Measurements from ENCODE around the gene NOL11.
"Not testable (repeated sequence)": the region's sequence is repeated elsewhere in the genome, so short reads cannot be mapped to it uniquely, and the experiment has no call there.

The NOL11 gene

GRCh38 chr17:67711916-67712315, 5.8 kb upstream of the NOL11 start:
- no peak for DNase-seq

DNA sequence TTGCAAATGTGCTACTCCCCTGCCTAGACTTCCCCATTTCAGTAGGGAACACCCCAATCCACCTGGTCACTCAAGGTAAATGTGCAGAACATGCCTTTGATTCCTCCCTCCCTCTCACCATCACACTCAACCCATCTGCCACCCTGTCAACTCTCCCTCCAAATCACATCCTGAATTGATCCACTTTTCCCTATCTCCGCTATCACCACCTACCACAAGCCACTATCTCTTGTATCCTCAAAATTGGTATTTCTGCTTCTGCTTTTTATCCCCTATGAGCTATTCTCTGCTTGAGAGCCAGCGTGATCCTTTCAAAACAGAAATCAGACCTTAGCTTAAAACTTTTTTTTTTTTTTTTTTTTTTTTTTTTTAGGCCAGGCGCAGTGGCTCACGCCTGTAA, 5.4 kb upstream of the NOL11 start:
- DNase-seq = no peak

DNA sequence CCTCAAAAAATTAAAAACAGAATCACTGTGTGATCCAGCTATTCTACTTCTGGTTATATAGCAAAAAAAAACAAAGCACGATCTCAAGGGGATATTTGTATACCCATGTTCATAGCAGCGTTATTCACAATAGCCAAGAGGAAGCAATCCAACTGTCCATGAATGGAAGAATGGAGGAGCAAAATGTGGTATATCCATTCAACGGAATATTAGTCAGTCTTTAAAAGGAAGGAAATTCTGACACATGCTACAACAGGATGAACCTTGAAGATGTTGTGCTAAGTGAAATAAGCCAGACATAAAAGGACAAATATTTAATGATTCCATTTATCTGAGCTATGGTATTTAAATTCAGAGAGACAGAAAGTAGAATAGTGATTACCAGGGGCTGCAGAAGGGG, 4.6 kb upstream of the NOL11 start:
- no peak for DNase-seq

DNA sequence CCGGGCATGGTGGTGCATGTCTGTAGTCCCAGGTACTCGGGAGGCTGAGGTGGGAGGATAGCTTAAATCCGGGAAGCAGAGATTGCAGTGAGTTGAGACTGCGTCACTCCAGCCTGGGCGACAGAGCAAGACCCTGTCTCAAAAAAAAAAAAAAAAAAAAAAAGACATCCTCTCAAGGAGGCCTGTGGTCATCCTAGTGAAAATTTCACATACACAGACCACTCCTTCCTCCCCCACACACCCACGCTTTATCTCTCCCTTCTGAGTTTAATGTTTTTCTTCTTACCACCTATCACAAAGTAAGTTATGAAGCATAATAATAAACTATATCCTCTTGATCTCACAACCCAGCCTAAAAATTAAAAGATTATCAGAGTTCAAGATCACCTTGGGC, 1.3 kb upstream of the NOL11 start:
- DNase-seq = no peak

DNA sequence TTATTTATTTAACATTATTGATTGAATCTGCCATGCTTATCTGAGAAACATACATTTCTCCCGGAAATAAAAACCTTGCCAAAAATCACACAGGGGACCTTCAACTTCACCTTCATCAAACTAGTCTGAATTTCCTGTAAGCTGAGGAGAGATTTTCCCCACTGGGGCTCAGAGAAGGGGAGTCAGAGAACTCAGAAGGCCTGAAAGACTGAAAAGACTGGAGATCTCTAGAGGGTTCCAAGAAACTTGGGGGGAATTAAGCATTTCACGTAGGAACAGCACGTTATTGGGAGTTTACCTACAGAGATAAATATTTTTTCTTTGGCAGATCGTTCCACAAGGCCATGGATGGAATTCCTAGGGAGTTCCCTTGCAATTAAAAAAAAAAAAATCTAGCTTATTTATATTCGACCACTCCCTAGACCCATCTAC, 528 bp upstream of the NOL11 start:
- no peak for DNase-seq

- no peak for DNase-seq
Observed at GRCh38 chr17:67718325-67718941, 697 bp downstream of the NOL11 start.

- no peak for DNase-seq
Observed at GRCh38 chr17:67725373-67725791, 7.6 kb downstream of the NOL11 start.

DNA sequence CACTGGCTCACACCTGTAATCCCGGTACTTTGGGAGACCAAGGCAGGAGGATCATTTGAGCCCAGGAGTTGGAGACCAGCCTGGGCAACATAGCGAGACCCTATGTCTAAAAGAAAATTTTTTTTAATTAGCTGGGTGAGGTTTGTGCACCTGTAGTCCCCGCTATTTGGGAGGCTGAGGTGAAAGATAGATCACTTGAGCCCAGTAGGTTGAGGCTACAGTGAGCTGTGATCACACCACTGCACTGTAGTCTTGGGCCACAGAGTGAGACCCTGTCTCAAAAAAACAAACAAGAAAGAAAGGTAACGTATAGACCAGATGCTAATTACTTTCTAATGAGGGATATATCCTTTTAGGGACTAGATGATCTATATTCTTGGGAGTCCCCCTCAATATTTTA, 8.1 kb downstream of the NOL11 start:
- no peak for DNase-seq

DNA sequence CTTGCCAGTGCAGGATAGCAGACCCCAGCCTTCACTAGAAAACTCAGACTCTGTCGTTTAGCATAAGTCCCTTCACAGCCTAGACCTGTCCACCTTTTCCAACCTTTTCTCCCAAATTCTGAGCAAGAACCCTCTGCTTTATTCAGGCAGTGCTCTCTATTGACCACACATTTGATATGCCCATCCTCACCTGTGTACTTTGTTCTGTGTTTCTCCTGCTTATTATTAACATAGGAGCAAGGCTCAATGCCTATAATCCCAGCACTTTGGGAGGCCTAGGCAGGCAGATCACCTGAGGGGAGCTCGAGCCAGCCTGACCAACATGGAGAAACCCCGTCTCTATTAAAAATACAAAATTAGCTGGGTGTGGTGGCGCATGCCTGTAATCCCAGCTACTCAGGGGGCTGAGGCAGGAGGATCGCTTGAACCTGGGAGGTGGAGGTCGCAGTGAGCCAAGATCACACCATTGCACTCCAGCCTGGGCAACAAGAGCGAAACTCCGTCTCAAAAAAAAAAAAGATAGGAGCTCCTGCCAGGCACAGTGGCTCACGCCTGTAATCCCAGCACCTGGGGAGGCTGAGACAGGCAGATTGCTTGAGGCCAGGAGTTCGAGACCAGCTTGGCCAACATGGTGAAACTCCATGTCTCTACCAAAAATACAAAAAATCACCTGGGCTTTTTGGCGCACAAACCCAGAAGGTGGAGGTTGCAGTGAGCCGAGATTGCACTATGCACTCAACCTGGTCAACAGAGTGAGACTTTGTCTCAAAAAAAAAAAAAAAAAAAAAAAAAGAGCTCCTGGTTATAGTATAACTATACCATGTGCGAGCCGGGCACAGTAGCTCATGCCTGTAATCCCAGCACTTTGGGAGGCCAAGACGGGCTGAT, 9.7 kb downstream of the NOL11 start:
- DNase-seq = not testable (repeated sequence)

GRCh38 chr17:67729903-67730302, 12.2 kb downstream of the NOL11 start:
- no peak for DNase-seq

- DNase-seq = no peak
Observed at GRCh38 chr17:67730731-67731130, 13.0 kb downstream of the NOL11 start.

DNA sequence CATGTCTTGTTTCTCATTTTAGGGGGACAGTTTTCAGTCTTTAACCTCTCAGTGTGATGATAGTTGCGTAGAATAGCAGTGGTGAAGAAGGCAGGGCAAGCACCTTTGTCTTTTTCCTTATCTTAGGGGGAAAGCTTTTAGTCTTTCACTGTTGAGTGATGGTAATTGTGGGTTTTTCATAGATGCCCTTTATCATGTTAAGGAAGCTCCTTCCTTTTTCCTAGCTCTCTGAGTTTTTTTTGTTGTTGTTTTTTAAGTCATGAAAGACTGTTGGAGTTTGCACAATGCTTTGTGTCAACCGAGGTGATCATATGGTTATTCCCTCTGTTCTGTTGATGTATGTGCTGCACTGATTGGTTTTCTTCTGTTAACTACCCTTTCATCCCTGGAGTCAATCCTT, 15.7 kb downstream of the NOL11 start:
- DNase-seq = no peak

DNA sequence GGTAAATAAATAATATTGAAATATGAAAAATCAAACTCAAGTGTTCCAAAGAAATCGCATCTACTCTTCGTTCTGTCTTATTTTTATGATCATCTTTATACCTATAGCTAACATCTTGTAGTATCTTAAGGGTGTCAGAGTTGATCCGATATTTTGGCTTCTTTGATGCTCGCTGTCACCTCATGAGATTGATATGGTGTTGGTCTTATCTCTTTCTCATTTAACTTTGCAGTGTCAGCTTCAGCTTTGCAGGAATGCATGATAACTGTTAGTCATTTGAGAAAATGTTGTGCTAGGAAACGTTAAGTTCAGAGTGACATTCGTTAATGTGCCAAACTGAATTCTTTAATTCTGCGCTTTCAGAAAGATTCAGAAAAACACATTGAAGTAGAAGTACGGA, 19.4 kb downstream of the NOL11 start:
- DNase-seq = no peak

- DNase-seq = no peak
Observed at GRCh38 chr17:67742025-67742424, 24.3 kb downstream of the NOL11 start.

- no peak for DNase-seq
Observed at GRCh38 chr17:67746704-67747571, 29.2 kb downstream of the NOL11 start.

DNA sequence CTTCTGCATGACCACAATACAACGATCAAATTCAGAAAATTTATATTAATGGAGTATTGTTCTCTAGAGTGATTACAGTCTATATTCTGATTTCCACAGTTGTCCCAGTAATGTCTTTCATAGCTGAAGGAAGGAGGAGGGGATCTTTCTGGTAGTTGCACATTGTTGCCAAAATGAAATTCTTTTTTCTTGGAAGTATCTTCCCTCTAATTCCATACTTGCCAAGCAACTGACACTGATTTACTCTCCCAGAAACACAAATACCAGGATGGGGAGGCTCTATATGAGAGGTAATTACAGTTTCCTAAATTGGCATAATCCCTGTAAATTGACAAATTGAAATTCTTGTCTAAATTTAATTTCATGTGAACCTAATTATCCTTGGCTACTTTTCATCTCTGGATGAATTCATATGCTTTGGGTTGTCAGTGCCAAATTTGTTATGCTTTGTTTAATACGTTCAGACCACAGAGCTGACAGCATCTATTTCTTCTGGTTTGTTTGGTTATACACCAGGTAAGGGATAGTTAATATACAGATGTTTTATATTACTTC, 30.0 kb downstream of the NOL11 start:
- DNase-seq = no peak

- no peak for DNase-seq
Observed at GRCh38 chr17:67750067-67750466, 32.3 kb downstream of the NOL11 start.

- no peak for DNase-seq
Observed at GRCh38 chr17:67751101-67752074, 33.7 kb downstream of the NOL11 start.

DNA sequence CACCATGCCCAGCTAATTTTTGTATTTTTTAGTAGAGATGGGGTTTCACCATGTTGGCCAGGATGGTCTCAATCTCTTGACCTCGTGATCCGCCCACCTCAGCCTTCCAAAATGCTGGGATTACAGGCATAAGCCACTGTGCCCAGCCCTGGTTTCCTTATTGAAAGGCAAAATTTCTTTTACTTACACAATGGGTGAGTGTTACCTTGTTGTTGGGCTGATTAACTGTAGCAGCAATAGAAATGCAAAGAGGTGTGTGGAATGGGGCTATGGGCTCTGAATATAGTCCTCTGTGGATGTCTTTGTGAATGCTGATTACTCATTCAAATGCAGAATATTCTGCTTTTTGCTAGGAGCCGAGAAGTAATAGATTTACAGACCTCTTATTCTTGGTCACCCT, 34.4 kb downstream of the NOL11 start:
- DNase-seq = not testable (repeated sequence)

GRCh38 chr17:67753026-67753425, 35.3 kb downstream of the NOL11 start:
- no peak for DNase-seq

GRCh38 chr17:67754001-67754400, 36.3 kb downstream of the NOL11 start:
- DNase-seq = no peak

- DNase-seq = not testable (repeated sequence)
Observed at GRCh38 chr17:67754686-67755085, 37.0 kb downstream of the NOL11 start.

Data from NCI-H1436 (cell line).